Measurements from ENCODE around the gene KPNA1. TPM values are rescaled to one million over a fixed set of nuclear protein-coding genes. Genes with fewer than 3 reads are reported as not detected.
A peak's percentile ranks its signal among the peaks of the same experiment; 100 is the strongest.

Gene KPNA1
- total and polyA plus RNA-seq, 2 of the 13 experiments (the other 11 are each of a cell fraction or from before 2014, with no cell fraction given) = 15.4 to 30.0 TPM

DNA sequence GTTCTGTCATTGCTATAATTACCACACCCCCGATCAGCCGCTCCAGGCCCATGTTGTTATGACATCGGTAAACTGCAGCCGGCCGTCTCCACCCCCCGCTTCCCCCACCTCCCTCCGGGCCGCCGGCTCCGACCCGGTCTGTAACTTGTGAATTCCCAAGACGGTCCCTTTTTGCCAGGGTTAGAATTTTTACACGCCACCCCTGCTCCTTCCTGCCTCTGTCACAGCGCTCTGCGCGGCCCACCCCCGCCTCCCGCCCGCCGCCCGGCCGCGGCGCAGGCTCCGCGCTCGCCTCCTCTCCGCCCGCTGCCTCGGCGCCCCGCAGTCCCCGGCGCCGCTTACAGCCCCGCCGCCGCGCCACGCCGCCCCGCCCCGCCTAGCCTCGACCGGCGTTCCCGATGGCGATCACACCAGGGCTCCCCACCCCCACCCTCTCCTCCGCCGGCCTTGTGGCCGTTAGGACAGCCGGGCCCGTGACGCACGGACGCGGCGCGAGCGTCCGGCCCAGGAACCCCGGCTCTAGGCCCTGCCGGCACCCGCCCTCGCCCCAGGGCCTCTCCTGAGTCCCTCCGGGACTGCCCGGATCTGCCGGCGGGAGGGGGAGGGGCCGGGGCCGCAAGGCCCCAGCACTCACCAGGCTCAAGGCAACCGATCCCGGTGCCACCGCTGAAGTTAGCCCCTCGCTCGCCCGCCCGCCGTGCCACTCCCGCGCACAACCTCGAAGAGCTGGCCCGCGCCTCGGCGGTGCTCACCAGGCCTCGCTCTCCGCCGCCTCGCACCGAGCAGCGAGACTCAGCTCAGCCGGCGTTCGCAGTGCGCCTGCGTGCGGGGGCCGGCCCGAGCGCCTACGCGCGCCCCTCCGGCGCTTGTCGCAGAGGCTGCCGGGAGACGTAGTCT is at the start of gene KPNA1 (continued):
- TF ChIP-seq, protein P1, sequence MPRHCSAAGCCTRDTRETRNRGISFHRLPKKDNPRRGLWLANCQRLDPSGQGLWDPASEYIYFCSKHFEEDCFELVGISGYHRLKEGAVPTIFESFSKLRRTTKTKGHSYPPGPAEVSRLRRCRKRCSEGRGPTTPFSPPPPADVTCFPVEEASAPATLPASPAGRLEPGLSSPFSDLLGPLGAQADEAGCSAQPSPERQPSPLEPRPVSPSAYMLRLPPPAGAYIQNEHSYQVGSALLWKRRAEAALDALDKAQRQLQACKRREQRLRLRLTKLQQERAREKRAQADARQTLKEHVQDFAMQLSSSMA (CRISPR knock-in tag; IDR thresholded peaks at IDR 0.05) = peak; percentile 86; the same call in 1 of the 2 replicates
- TF ChIP-seq NFYC (CRISPR knock-in tag; IDR thresholded peaks at IDR 0.05) (no peak), ZNF20 (CRISPR knock-in tag; IDR thresholded peaks at IDR 0.05) (peak; percentile 68; the same call in 1 of the 2 replicates), SUZ12 (IDR thresholded peaks at IDR 0.05; ENCODE audit: low read depth, low read length) (peak; percentile 65), ZNF143 (CRISPR knock-in tag; IDR thresholded peaks at IDR 0.05) (peak; percentile 92), BRD4 (CRISPR knock-in tag; IDR thresholded peaks at IDR 0.05) (peak; percentile 66), ZNF34 (CRISPR knock-in tag; IDR thresholded peaks at IDR 0.05; ENCODE audit: borderline replicate concordance) (peak; percentile 87; the same call in 1 of the 2 replicates), HCFC1 (IDR thresholded peaks at IDR 0.05; ENCODE audit: low read depth, low read length) (peak; percentile 84), SKIL (CRISPR knock-in tag; IDR thresholded peaks at IDR 0.05; ENCODE audit: borderline replicate concordance) (peak; percentile 57; the same call in 1 of the 2 replicates), SALL2 (CRISPR knock-in tag; IDR thresholded peaks at IDR 0.05) (peak; percentile 44; the same call in 1 of the 2 replicates), KLF6 (CRISPR knock-in tag; IDR thresholded peaks at IDR 0.05) (peak; percentile 44; the same call in 1 of the 2 replicates), ZBTB43 (CRISPR knock-in tag; conservative IDR thresholded peaks at IDR 0.05) (no peak), ZNF550 (CRISPR knock-in tag; IDR thresholded peaks at IDR 0.05; ENCODE audit: borderline replicate concordance) (no peak), ZNF30 (CRISPR knock-in tag; IDR thresholded peaks at IDR 0.05) (no peak; the same call in 1 of the 2 replicates), YEATS4 (CRISPR knock-in tag; IDR thresholded peaks at IDR 0.05; ENCODE audit: borderline replicate concordance) (peak; percentile 82), TSC22D2 (CRISPR knock-in tag; IDR thresholded peaks at IDR 0.05; ENCODE audit: borderline replicate concordance) (0 out of 2 replicates have a peak, but pooled peaks have one; percentile 23), ETV6 (CRISPR knock-in tag; conservative IDR thresholded peaks at IDR 0.05) (peak; percentile 94), HMGXB4 (CRISPR knock-in tag; IDR thresholded peaks at IDR 0.05; ENCODE audit: borderline replicate concordance in 1 of 2, low read depth in 1 of 2) (peak; percentile 73 to 95)
- TF ChIP-seq, protein P2, sequence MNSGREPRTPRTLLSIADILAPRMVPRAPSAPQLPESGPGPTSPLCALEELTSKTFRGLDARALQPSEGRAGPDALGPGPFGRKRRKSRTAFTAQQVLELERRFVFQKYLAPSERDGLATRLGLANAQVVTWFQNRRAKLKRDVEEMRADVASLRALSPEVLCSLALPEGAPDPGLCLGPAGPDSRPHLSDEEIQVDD (CRISPR knock-in tag; IDR thresholded peaks at IDR 0.05; ENCODE audit: borderline replicate concordance) = 0 out of 2 replicates have a peak, but pooled peaks have one; percentile 54
- TF ChIP-seq, protein P3, sequence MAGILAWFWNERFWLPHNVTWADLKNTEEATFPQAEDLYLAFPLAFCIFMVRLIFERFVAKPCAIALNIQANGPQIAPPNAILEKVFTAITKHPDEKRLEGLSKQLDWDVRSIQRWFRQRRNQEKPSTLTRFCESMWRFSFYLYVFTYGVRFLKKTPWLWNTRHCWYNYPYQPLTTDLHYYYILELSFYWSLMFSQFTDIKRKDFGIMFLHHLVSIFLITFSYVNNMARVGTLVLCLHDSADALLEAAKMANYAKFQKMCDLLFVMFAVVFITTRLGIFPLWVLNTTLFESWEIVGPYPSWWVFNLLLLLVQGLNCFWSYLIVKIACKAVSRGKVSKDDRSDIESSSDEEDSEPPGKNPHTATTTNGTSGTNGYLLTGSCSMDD (CRISPR knock-in tag; IDR thresholded peaks at IDR 0.05) = no peak

Data from HepG2 (cell line).